ENCODE data around the gene NFIA.
"Not testable (repeated sequence)": the region's sequence is repeated elsewhere in the genome, so short reads cannot be mapped to it uniquely, and the experiment has no call there.

GRCh38 chr1:61061601-61062000, 20.8 kb upstream of the NFIA start:
- not testable (repeated sequence) for TF ChIP-seq EZH2 (IDR thresholded peaks at IDR 0.05; ENCODE audit: borderline replicate concordance, insufficient read depth, low read depth, low read length, poor library complexity, severe bottlenecking); CTCF (IDR thresholded peaks at IDR 0.05)

All from B cell (primary cell).